Sigmoid colon (tissue), 4 donors: Measurements from ENCODE around the gene ZSWIM8.

Source experiments
- POLR2A ChIP-seq, 2 donors: fragments of 450-650 bp; IDR thresholded peaks; one replicate each; pipeline ENCODE4 v1.6.1; 2016; ENCODE audit warnings: antibody characterized with exemption in 2 of 2, mild to moderate bottlenecking in 2 of 2, moderate library complexity in 2 of 2
- POLR2AphosphoS5 ChIP-seq, 4 donors: sonication (generic); formaldehyde crosslinking; IDR thresholded peaks; one replicate each; pipeline ENCODE4 v1.6.1; 2017; ENCODE audit warnings: antibody characterized with exemption in 4 of 4
- TF ChIP-seq, protein P1 (sequence below), 4 experiments: fragments of 450-650 bp in 3 of 4; fragments of 200-600 bp in 1 of 4; IDR thresholded peaks; one replicate each; pipeline ENCODE4 v1.5.1; 2016 to 2019; ENCODE audit warnings: antibody characterized with exemption in 4 of 4, mild to moderate bottlenecking in 3 of 4, moderate library complexity in 2 of 4

DNA sequence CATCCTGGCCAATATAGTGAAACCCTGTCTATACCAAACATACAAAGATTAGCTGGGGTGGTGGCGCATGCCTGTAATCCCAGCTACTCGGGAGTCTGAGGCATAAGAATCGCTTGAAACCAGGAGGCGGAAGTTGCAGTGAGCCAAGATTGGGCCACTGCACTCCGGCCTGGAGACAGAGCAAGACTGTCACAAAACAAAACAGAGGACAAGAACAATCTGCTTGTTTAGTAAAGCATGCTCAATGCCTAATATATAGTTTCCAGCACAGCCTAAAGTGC, 43.0 kb upstream of the ZSWIM8 start:
- TF ChIP-seq POLR2A (IDR thresholded peaks at IDR 0.05) (no peak), POLR2AphosphoS5 (IDR thresholded peaks at IDR 0.05) (no peak)
- TF ChIP-seq, protein P1, sequence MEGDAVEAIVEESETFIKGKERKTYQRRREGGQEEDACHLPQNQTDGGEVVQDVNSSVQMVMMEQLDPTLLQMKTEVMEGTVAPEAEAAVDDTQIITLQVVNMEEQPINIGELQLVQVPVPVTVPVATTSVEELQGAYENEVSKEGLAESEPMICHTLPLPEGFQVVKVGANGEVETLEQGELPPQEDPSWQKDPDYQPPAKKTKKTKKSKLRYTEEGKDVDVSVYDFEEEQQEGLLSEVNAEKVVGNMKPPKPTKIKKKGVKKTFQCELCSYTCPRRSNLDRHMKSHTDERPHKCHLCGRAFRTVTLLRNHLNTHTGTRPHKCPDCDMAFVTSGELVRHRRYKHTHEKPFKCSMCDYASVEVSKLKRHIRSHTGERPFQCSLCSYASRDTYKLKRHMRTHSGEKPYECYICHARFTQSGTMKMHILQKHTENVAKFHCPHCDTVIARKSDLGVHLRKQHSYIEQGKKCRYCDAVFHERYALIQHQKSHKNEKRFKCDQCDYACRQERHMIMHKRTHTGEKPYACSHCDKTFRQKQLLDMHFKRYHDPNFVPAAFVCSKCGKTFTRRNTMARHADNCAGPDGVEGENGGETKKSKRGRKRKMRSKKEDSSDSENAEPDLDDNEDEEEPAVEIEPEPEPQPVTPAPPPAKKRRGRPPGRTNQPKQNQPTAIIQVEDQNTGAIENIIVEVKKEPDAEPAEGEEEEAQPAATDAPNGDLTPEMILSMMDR (IDR thresholded peaks at IDR 0.05), result no peak
